Keratinocyte (primary cell): Measurements from ENCODE around the gene UROD. TPM values are rescaled to one million over a fixed set of nuclear protein-coding genes. Genes with fewer than 3 reads are reported as not detected.

Experiments used
- DNase-seq: peaks from one replicate; pipeline ENCODE4 v3.0.0-alpha.2; 2011; ENCODE audit warnings: low read depth, missing footprints, low spot score
- FAIRE-seq: peaks from 2 replicates; lab custom pipeline; 2011; peaks lifted over from hg19 to GRCh38; lab: Jason Lieb, UNC
- H2AFZ ChIP-seq: 2 replicates; pipeline ENCODE4 v1.6.0; 2012; ENCODE audit warnings: low read length, control low read depth, inconsistent platforms; ENCODE audit not compliant: control insufficient read depth
- H3K27ac ChIP-seq: 2 replicates; pipeline ENCODE4 v1.5.1; 2011; ENCODE audit warnings: low read length; ENCODE audit not compliant: control insufficient read depth, insufficient read depth
- H3K27me3 ChIP-seq: 3 replicates; pipeline ENCODE4 v1.6.0; 2011; ENCODE audit warnings: low read length; ENCODE audit not compliant: control insufficient read depth, insufficient read depth; ENCODE audit errors: extremely low read depth
- H3K36me3 ChIP-seq, 2 experiments: 2 replicates in 1 of 2; 3 replicates in 1 of 2; pipeline ENCODE4 v1.5.1; 2011; ENCODE audit warnings: low read length in 2 of 2, mild to moderate bottlenecking in 1 of 2; ENCODE audit not compliant: control insufficient read depth in 2 of 2, insufficient read depth in 2 of 2; ENCODE audit errors: extremely low read depth in 1 of 2
- H3K4me1 ChIP-seq: 3 replicates; pipeline ENCODE4 v1.5.1; 2011; ENCODE audit warnings: low read length; ENCODE audit not compliant: control insufficient read depth, insufficient read depth; ENCODE audit errors: extremely low read depth
- H3K4me2 ChIP-seq: 3 replicates; pipeline ENCODE4 v1.6.0; 2011; ENCODE audit warnings: low read depth, low read length; ENCODE audit not compliant: control insufficient read depth, insufficient read depth; ENCODE audit errors: extremely low read depth
- H3K4me3 ChIP-seq, 3 experiments: fragments of 200-600 bp in 1 of 3; sonication (generic) in 1 of 3; 2 replicates in 2 of 3; 3 replicates in 1 of 3; pipeline ENCODE4 v1.5.1; 2011 to 2016; ENCODE audit warnings: low read length in 3 of 3, mild to moderate bottlenecking in 3 of 3, control low read depth in 2 of 3, inconsistent platforms in 1 of 3, low read depth in 1 of 3, mixed read lengths in 1 of 3, mixed run types in 1 of 3, moderate library complexity in 1 of 3; ENCODE audit not compliant: control insufficient read depth in 2 of 3, insufficient read depth in 2 of 3; ENCODE audit errors: extremely low read depth in 1 of 3
- H3K79me2 ChIP-seq: 2 replicates; pipeline ENCODE4 v1.6.0; 2012; ENCODE audit warnings: low read length; ENCODE audit not compliant: control insufficient read depth, insufficient read depth
- H3K9ac ChIP-seq: 3 replicates; pipeline ENCODE4 v1.6.0; 2011; ENCODE audit warnings: low read length; ENCODE audit not compliant: control insufficient read depth, insufficient read depth; ENCODE audit errors: extremely low read depth
- H3K9me1 ChIP-seq: 3 replicates; pipeline ENCODE4 v1.6.0; 2011; ENCODE audit warnings: low read length; ENCODE audit not compliant: control insufficient read depth, insufficient read depth; ENCODE audit errors: extremely low read depth
- H3K9me3 ChIP-seq: 2 replicates; pipeline ENCODE4 v1.5.1; 2012; ENCODE audit warnings: low read depth, low read length; ENCODE audit not compliant: control insufficient read depth
- H4K20me1 ChIP-seq: 3 replicates; pipeline ENCODE4 v1.6.0; 2011; ENCODE audit warnings: low read length; ENCODE audit not compliant: control insufficient read depth, insufficient read depth; ENCODE audit errors: extremely low read depth
- EZH2 ChIP-seq: IDR thresholded peaks from one replicate; pipeline ENCODE4 v1.6.1; 2012; ENCODE audit warnings: inconsistent platforms, mild to moderate bottlenecking, low read length, moderate library complexity
- dilution Hi-C: fragments of 300-500 bp; cut with MboI; formaldehyde crosslinking; loops from one replicate; pipeline ENCODE4 v1.7.0; 2020; ENCODE audit warnings: low sequenced_read_pairs; ENCODE audit not compliant: extremely low pct_ligation_motif_present
- polyA plus RNA-seq, 5 experiments: library from polyadenylated mRNA; depleted of rRNA in 3 of 5; stranded (reverse) in 3 of 5; stranded (forward) in 1 of 5; unstranded in 1 of 5; fragments of >200 nt; gene quantifications; 1 replicate in 1 of 5; 2 replicates in 3 of 5; 3 replicates in 1 of 5; pipeline versions ENCODE4 v1.2.1 to v1.2.3, GENCODE V29; 2011 to 2012; ENCODE audit warnings: missing spikeins in 2 of 5, low read depth in 1 of 5, low replicate concordance in 1 of 5
- TF ChIP-seq, protein P1 (sequence below), 3 experiments: IDR thresholded peaks in 1 of 3; conservative IDR thresholded peaks in 1 of 3; optimal IDR thresholded peaks in 1 of 3; 2 replicates in 2 of 3; 3 replicates in 1 of 3; pipeline versions ENCODE3 to v1.5.1; 2011; ENCODE audit warnings: low read length in 3 of 3, mild to moderate bottlenecking in 3 of 3, moderate library complexity in 2 of 3, control low read depth in 1 of 3, inconsistent platforms in 1 of 3; ENCODE audit not compliant: insufficient read depth in 2 of 3; ENCODE audit errors: extremely low read depth in 1 of 3

UROD gene
- polyA plus RNA-seq, 1 donor (not counting 4 experiments of a cell fraction or from before 2014, with no cell fraction given) = 157 TPM

DNA sequence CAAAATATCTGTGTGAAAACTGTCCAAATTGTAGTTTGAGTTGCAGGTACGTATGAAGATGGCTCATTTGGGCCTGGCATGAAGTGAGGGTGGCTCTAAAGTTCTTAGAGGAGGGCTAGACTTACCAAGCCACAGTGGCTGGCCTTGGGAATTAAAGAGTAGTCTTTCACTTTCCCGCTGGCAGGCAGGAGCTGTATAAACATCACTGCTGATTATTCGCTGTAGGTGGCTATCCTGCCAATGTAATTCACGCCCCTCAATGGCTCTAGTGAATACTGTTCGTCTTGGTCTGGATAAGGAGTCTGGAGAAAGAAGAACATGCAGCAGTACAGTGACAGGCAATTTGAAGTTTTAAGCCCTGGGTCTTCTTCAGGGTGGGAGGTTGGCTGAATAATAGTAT, 31.0 kb downstream of the UROD start:
- Histone ChIP-seq H3K9me3 (no peaks in the 10 kb centered on the region), H3K4me3 (no peak overlapping the region), H3K27me3 (no peaks in the 10 kb centered on the region), H2AFZ (no peak overlapping the region), H3K9me1 (no peaks in the 10 kb centered on the region), H3K27ac (no peak overlapping the region), H3K79me2 (no peaks in the 10 kb centered on the region), H4K20me1 (no peaks in the 10 kb centered on the region), H3K36me3 (no peaks in the 10 kb centered on the region), H3K4me2 (no peak overlapping the region), H3K4me1 (no peaks in the 10 kb centered on the region), H3K9ac (no peak overlapping the region)
- DNase-seq = no peak
- dilution Hi-C loops = no loop called here
- no peak for FAIRE-seq
- TF ChIP-seq, protein P1, sequence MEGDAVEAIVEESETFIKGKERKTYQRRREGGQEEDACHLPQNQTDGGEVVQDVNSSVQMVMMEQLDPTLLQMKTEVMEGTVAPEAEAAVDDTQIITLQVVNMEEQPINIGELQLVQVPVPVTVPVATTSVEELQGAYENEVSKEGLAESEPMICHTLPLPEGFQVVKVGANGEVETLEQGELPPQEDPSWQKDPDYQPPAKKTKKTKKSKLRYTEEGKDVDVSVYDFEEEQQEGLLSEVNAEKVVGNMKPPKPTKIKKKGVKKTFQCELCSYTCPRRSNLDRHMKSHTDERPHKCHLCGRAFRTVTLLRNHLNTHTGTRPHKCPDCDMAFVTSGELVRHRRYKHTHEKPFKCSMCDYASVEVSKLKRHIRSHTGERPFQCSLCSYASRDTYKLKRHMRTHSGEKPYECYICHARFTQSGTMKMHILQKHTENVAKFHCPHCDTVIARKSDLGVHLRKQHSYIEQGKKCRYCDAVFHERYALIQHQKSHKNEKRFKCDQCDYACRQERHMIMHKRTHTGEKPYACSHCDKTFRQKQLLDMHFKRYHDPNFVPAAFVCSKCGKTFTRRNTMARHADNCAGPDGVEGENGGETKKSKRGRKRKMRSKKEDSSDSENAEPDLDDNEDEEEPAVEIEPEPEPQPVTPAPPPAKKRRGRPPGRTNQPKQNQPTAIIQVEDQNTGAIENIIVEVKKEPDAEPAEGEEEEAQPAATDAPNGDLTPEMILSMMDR (optimal IDR thresholded peaks at IDR 0.05 in 1 of 3, IDR thresholded peaks at IDR 0.05 in 1 of 3, conservative IDR thresholded peaks at IDR 0.05 in 1 of 3; ENCODE audit: extremely low read depth in 1 of 3, insufficient read depth in 2 of 3, low read length in 3 of 3) = no peak
- no peak for TF ChIP-seq EZH2

DNA sequence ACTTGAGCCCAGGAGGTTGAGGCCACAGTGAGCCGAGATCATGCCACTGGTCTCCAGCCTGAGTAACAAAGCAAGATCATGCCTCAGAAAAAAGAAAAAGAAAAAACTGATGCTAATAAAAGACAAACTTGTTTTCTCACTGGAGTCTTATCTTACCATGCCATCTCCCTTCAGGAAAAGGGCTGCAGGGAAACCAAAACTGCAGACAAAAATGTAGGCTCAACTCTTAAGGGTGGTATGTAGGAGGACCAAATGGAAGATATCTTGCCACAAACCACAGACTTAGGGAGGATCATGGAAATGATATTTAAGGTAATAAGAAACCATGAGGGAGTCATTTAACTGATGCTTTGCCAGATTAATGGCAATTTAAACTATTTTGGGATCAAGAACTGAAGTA, 32.9 kb downstream of the UROD start:
- Histone ChIP-seq H3K4me1 (no peaks in the 10 kb centered on the region), H3K9ac (no peak overlapping the region), H3K27ac (no peak overlapping the region), H3K9me3 (no peaks in the 10 kb centered on the region), H3K9me1 (no peaks in the 10 kb centered on the region), H2AFZ (no peak overlapping the region), H3K4me2 (no peak overlapping the region), H3K36me3 (no peaks in the 10 kb centered on the region), H4K20me1 (no peaks in the 10 kb centered on the region), H3K4me3 (no peak overlapping the region), H3K27me3 (no peaks in the 10 kb centered on the region), H3K79me2 (no peaks in the 10 kb centered on the region)
- FAIRE-seq (no peak), DNase-seq (no peak)
- no peak for TF ChIP-seq EZH2
- TF ChIP-seq, protein P1 (optimal IDR thresholded peaks at IDR 0.05 in 1 of 3, IDR thresholded peaks at IDR 0.05 in 1 of 3, conservative IDR thresholded peaks at IDR 0.05 in 1 of 3; ENCODE audit: extremely low read depth in 1 of 3, insufficient read depth in 2 of 3, low read length in 3 of 3) = no peak
- dilution Hi-C loops = no loop called here
